GM12878 (cell line): Measurements from ENCODE around the gene CRAT. TPM values are rescaled to one million over a fixed set of nuclear protein-coding genes. Genes with fewer than 3 reads are reported as not detected.

Experiments used
- ATAC-seq: fragments of 200-7000 bp; cut with Tn5 transposase; 3 replicates; pipeline ENCODE4 v1.9.1; 2020; ENCODE audit warnings: mild to moderate bottlenecking, moderate library complexity
- BruUV-seq: library from RNA; stranded (reverse); fragments of 400-500 nt; replicated peaks from 2 replicates; lab custom pipeline; 2021; lab: Mats Ljungman, UMichigan
- CTCF ChIA-PET: fragments of 300-600 bp; sonication (Branson Sonifier 250); formaldehyde crosslinking; extraction: SDS; loops from one replicate; lab custom pipeline; 2021; ENCODE audit warnings: inconsistent platforms; lab: Yijun Ruan, JAX
- POLR2A ChIA-PET: fragments of 350-600 bp; formaldehyde crosslinking; extraction: SDS; loops from one replicate; lab custom pipeline; 2021; ENCODE audit warnings: inconsistent platforms; lab: Charles Lee
- RAD21 ChIA-PET: fragments of 300-600 bp; sonication (Branson Sonifier 250); formaldehyde crosslinking; loops from one replicate; lab custom pipeline; 2023; ENCODE audit warnings: antibody characterized with exemption; ENCODE audit not compliant: unreplicated experiment; lab: Charles Lee
- SMC1A ChIA-PET: fragments of 300-600 bp; sonication (Branson Sonifier 250); formaldehyde crosslinking; loops from one replicate; lab custom pipeline; 2023; ENCODE audit not compliant: unreplicated experiment, uncharacterized antibody; lab: Charles Lee
- DNase-seq: peaks from one replicate; pipeline ENCODE4 v3.0.0-alpha.2; 2011; ENCODE audit warnings: low read depth, low spot score
- FAIRE-seq: peaks from 3 replicates; lab custom pipeline; 2011; peaks lifted over from hg19 to GRCh38; lab: Jason Lieb, UNC
- H2AFZ ChIP-seq: 2 replicates; pipeline ENCODE4 v1.6.0; 2011; ENCODE audit warnings: low read depth, low read length, control low read depth; ENCODE audit not compliant: control insufficient read depth
- H3K27ac ChIP-seq: 2 replicates; pipeline ENCODE4 v1.5.1; 2011; ENCODE audit warnings: control low read depth; ENCODE audit not compliant: control insufficient read depth, insufficient read depth
- H3K27me3 ChIP-seq, 2 experiments: replicated peaks in 1 of 2; 2 replicates each; pipeline versions ENCODE4 v1.6.0 to v1.6.1; 2011; ENCODE audit warnings: low read length in 1 of 2; ENCODE audit not compliant: control insufficient read depth in 2 of 2, insufficient read depth in 2 of 2
- H3K36me3 ChIP-seq, 2 experiments: 2 replicates each; pipeline ENCODE4 v1.5.1; 2011; ENCODE audit warnings: low read length in 1 of 2; ENCODE audit not compliant: control insufficient read depth in 2 of 2, insufficient read depth in 2 of 2
- H3K4me1 ChIP-seq: 2 replicates; pipeline ENCODE4 v1.6.1; 2011; ENCODE audit warnings: mild to moderate bottlenecking, low read length, moderate library complexity, mixed read lengths; ENCODE audit not compliant: control insufficient read depth, insufficient read depth
- H3K4me2 ChIP-seq: 2 replicates; pipeline ENCODE4 v1.6.0; 2011; ENCODE audit warnings: control low read depth; ENCODE audit not compliant: control insufficient read depth, insufficient read depth
- H3K4me3 ChIP-seq: fragments of 200-600 bp; sonication (generic); 2 replicates; pipeline ENCODE4 v1.5.1; 2016
- H3K79me2 ChIP-seq: 2 replicates; pipeline ENCODE4 v1.6.0; 2011; ENCODE audit warnings: low read length; ENCODE audit not compliant: control insufficient read depth, insufficient read depth
- H3K9ac ChIP-seq: 2 replicates; pipeline ENCODE4 v1.8.0; 2011; ENCODE audit warnings: low read length, control low read depth, mixed read lengths; ENCODE audit not compliant: control insufficient read depth, insufficient read depth
- H3K9me3 ChIP-seq: replicated peaks from 3 replicates; pipeline ENCODE4 v1.5.1; 2011; ENCODE audit warnings: mild to moderate bottlenecking, low read length; ENCODE audit not compliant: control insufficient read depth, insufficient read depth
- H4K20me1 ChIP-seq: 2 replicates; pipeline ENCODE4 v1.6.0; 2011; ENCODE audit not compliant: control insufficient read depth, insufficient read depth
- BCL11A ChIP-seq: IDR thresholded peaks from 2 replicates; pipeline ENCODE4 v1.6.1; 2011; ENCODE audit warnings: low read depth, low read length
- CBFB ChIP-seq: IDR thresholded peaks from 2 replicates; pipeline ENCODE4 v1.6.1; 2016; ENCODE audit warnings: antibody characterized with exemption, low read depth
- FOXK2 ChIP-seq: fragments of 450-650 bp; IDR thresholded peaks from 2 replicates; pipeline ENCODE4 v1.6.1; 2017; ENCODE audit warnings: mild to moderate bottlenecking, moderate library complexity
- GABPA ChIP-seq: IDR thresholded peaks from 2 replicates; pipeline ENCODE4 v1.6.1; 2014; ENCODE audit warnings: antibody characterized with exemption, low read depth, mild to moderate bottlenecking, inconsistent platforms
- HDAC2 ChIP-seq: fragments of 200-600 bp; sonication (generic); IDR thresholded peaks from 2 replicates; pipeline ENCODE4 v1.6.1; 2017
- IKZF1 ChIP-seq: fragments of 450-650 bp; conservative IDR thresholded peaks from 2 replicates; pipeline ENCODE4 v1.6.1; 2017; ENCODE audit warnings: antibody characterized with exemption, mild to moderate bottlenecking
- KAT2A ChIP-seq: conservative IDR thresholded peaks from 2 replicates; pipeline ENCODE4 v1.6.1; 2011; ENCODE audit warnings: low read depth, low read length; ENCODE audit not compliant: control insufficient read depth
- MEF2A ChIP-seq: IDR thresholded peaks from 2 replicates; pipeline ENCODE4 v1.6.1; 2011; ENCODE audit warnings: low read depth, mild to moderate bottlenecking, low read length, moderate library complexity; ENCODE audit not compliant: insufficient read depth
- NFXL1 ChIP-seq: fragments of 450-650 bp; IDR thresholded peaks from 2 replicates; pipeline ENCODE4 v1.6.1; 2017; ENCODE audit warnings: antibody characterized with exemption, mild to moderate bottlenecking, borderline replicate concordance
- NFYA ChIP-seq: IDR thresholded peaks from 2 replicates; pipeline ENCODE4 v1.6.1; 2011; ENCODE audit warnings: low read depth, mild to moderate bottlenecking, low read length, improper control_type of control experiment, borderline replicate concordance
- POLR2AphosphoS2 ChIP-seq: IDR thresholded peaks from 2 replicates; pipeline ENCODE4 v1.6.1; 2011; ENCODE audit warnings: low read depth, mild to moderate bottlenecking, low read length, improper control_type of control experiment, moderate library complexity
- SIN3A ChIP-seq: IDR thresholded peaks from 2 replicates; pipeline ENCODE4 v1.6.1; 2012; ENCODE audit warnings: low read depth, low read length, improper control_type of control experiment
- SIX5 ChIP-seq: IDR thresholded peaks from 2 replicates; pipeline ENCODE4 v1.6.1; 2011; ENCODE audit warnings: mild to moderate bottlenecking, low read depth, low read length, moderate library complexity; ENCODE audit not compliant: severe bottlenecking
- TBL1XR1 ChIP-seq: IDR thresholded peaks from 2 replicates; pipeline ENCODE4 v1.6.1; 2012; ENCODE audit warnings: low read depth, low read length, improper control_type of control experiment
- WGBS: methylation state at CpG from one replicate; pipeline ENCODE4 v1.1.6; 2016; ENCODE audit warnings: low lambda C conversion rate; ENCODE audit not compliant: insufficient replicate concordance, insufficient coverage; ENCODE audit errors: missing lambda C conversion rate; 5-methylcytosine and 5-hydroxymethylcytosine counted together
- in situ Hi-C: fragments of 300-500 bp; cut with MboI; formaldehyde crosslinking; loops from 9 replicates; pipeline ENCODE4 v1.14.3; 2018; ENCODE audit warnings: mixed read lengths
- intact Hi-C: fragments of 100-400 bp; cut with micrococcal nuclease; formaldehyde crosslinking; loops from one replicate; pipeline ENCODE4 v1.14.2; 2022; ENCODE audit not compliant: unreplicated experiment
- polyA plus RNA-seq, 11 experiments: library from polyadenylated mRNA; depleted of rRNA in 4 of 11; unstranded in 6 of 11; stranded (reverse) in 5 of 11; fragments of >200 nt; fragmentation: Nextera tagmentation in 4 of 11; fragmentation: Illumina TruSeq in 1 of 11; extraction: Ambion mirVana in 4 of 11; extraction: Trizol in 1 of 11; gene quantifications; 1 replicate in 1 of 11; 2 replicates in 10 of 11; pipeline versions ENCODE4 v1.2.1 to v1.2.3, GENCODE V29; 2011 to 2016; ENCODE audit warnings: inconsistent platforms in 2 of 11, missing spikeins in 2 of 11, low read depth in 1 of 11
- total RNA-seq, 4 experiments: library from RNA; depleted of rRNA in 3 of 4; stranded (reverse); fragments of >200 nt in 3 of 4; fragmentation: Illumina TruSeq in 1 of 4; extraction: Trizol in 1 of 4; gene quantifications; 2 replicates each; pipeline versions ENCODE4 v1.2.1 to v1.2.3, GENCODE V29; 2013 to 2021
- TF ChIP-seq, protein P1 (sequence below): fragments of 150-350 bp; IDR thresholded peaks from 2 replicates; pipeline ENCODE4 v1.6.1; 2014; ENCODE audit warnings: mild to moderate bottlenecking, low read depth, low read length
- TF ChIP-seq, protein P2 (sequence below): fragments of 450-650 bp; IDR thresholded peaks from 2 replicates; pipeline ENCODE4 v1.6.1; 2016; ENCODE audit warnings: mild to moderate bottlenecking, moderate library complexity, borderline replicate concordance
- TF ChIP-seq, protein P3 (sequence below): IDR thresholded peaks from 2 replicates; pipeline ENCODE4 v1.6.1; 2012; ENCODE audit warnings: low read length, inconsistent platforms

Gene CRAT
- total and polyA plus RNA-seq, 10 of the 15 experiments (the other 5 are each of a cell fraction or from before 2014, with no cell fraction given), result 0.10 to 3.4 (median 1.8) TPM

DNA sequence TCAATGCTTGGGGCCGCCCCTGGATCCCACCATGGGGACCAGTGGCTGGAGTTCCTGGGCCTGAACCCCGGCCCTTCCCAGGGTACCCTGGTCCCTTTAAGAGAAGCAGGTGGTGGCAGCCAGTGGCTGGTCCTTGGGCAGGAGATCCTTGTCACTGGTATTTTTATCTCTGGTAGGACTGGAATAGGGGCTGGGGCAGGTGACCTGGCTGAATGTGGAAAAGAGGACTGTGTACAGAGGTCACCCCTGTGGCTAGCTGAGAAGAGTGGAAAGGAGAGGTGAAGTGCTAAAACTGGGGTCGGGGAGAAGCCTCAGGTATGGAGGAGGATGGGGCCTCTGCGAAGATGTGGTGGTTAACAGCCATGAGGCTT lies 7.0 kb downstream of the CRAT start:
- RAD21 ChIA-PET, result no interaction called here
- in situ Hi-C loops (no loop called here), intact Hi-C loops (no loop called here)
- Histone ChIP-seq H3K9ac (no peak overlapping the region), H3K4me3 (no peak overlapping the region), H3K27ac (no peak overlapping the region), H3K9me3 (no peaks in the 10 kb centered on the region), H3K27me3 (no peaks in the 10 kb centered on the region), H3K79me2 (no peaks in the 10 kb centered on the region), H4K20me1 (no peaks in the 10 kb centered on the region), H3K4me2 (no peak overlapping the region), H2AFZ (no peak overlapping the region), H3K4me1 (no peaks in the 10 kb centered on the region), H3K36me3 (no peaks in the 10 kb centered on the region)
- TF ChIP-seq, protein P1, sequence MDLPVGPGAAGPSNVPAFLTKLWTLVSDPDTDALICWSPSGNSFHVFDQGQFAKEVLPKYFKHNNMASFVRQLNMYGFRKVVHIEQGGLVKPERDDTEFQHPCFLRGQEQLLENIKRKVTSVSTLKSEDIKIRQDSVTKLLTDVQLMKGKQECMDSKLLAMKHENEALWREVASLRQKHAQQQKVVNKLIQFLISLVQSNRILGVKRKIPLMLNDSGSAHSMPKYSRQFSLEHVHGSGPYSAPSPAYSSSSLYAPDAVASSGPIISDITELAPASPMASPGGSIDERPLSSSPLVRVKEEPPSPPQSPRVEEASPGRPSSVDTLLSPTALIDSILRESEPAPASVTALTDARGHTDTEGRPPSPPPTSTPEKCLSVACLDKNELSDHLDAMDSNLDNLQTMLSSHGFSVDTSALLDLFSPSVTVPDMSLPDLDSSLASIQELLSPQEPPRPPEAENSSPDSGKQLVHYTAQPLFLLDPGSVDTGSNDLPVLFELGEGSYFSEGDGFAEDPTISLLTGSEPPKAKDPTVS, result no peak
- TF ChIP-seq, protein P2, sequence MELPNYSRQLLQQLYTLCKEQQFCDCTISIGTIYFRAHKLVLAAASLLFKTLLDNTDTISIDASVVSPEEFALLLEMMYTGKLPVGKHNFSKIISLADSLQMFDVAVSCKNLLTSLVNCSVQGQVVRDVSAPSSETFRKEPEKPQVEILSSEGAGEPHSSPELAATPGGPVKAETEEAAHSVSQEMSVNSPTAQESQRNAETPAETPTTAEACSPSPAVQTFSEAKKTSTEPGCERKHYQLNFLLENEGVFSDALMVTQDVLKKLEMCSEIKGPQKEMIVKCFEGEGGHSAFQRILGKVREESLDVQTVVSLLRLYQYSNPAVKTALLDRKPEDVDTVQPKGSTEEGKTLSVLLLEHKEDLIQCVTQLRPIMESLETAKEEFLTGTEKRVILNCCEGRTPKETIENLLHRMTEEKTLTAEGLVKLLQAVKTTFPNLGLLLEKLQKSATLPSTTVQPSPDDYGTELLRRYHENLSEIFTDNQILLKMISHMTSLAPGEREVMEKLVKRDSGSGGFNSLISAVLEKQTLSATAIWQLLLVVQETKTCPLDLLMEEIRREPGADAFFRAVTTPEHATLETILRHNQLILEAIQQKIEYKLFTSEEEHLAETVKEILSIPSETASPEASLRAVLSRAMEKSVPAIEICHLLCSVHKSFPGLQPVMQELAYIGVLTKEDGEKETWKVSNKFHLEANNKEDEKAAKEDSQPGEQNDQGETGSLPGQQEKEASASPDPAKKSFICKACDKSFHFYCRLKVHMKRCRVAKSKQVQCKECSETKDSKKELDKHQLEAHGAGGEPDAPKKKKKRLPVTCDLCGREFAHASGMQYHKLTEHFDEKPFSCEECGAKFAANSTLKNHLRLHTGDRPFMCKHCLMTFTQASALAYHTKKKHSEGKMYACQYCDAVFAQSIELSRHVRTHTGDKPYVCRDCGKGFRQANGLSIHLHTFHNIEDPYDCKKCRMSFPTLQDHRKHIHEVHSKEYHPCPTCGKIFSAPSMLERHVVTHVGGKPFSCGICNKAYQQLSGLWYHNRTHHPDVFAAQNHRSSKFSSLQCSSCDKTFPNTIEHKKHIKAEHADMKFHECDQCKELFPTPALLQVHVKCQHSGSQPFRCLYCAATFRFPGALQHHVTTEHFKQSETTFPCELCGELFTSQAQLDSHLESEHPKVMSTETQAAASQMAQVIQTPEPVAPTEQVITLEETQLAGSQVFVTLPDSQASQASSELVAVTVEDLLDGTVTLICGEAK, result no peak
- TF ChIP-seq CBFB (no peak), GABPA (no peak), TBL1XR1 (no peak), NFXL1 (no peak), KAT2A (no peak), NFYA (no peak), MEF2A (no peak), HDAC2 (no peak), FOXK2 (no peak), BCL11A (no peak), IKZF1 (no peak), POLR2AphosphoS2 (no peak), SIN3A (no peak), SIX5 (no peak)
- TF ChIP-seq, protein P3, sequence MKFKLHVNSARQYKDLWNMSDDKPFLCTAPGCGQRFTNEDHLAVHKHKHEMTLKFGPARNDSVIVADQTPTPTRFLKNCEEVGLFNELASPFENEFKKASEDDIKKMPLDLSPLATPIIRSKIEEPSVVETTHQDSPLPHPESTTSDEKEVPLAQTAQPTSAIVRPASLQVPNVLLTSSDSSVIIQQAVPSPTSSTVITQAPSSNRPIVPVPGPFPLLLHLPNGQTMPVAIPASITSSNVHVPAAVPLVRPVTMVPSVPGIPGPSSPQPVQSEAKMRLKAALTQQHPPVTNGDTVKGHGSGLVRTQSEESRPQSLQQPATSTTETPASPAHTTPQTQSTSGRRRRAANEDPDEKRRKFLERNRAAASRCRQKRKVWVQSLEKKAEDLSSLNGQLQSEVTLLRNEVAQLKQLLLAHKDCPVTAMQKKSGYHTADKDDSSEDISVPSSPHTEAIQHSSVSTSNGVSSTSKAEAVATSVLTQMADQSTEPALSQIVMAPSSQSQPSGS, result no peak
- POLR2A ChIA-PET, result interaction anchor here (1.7 kb wide), 1 partner anchor 10 kb away, joined by 4 read pairs; no protein-coding TSS in a partner anchor
- SMC1A ChIA-PET, result no interaction called here
- no peak for DNase-seq
- CTCF ChIA-PET, result interaction anchor here (1.0 to 2.0 kb wide), 4 partner anchors 8 to 35 kb away, joined by 5 to 6 read pairs (median 6); partner anchors contain the start of gene DOLPP1
- WGBS, result 32% methylated on average over 4 of the region's 4 CpGs
- FAIRE-seq, result no peak
- BruUV-seq, result no TSS peak
- no peak; the same call in 2 of the 3 replicates for ATAC-seq
